ENCODE measurements around the gene ATAD1.
"Not testable (repeated sequence)": the region's sequence is repeated elsewhere in the genome, so short reads cannot be mapped to it uniquely, and the experiment has no call there.

The ATAD1 gene

DNA sequence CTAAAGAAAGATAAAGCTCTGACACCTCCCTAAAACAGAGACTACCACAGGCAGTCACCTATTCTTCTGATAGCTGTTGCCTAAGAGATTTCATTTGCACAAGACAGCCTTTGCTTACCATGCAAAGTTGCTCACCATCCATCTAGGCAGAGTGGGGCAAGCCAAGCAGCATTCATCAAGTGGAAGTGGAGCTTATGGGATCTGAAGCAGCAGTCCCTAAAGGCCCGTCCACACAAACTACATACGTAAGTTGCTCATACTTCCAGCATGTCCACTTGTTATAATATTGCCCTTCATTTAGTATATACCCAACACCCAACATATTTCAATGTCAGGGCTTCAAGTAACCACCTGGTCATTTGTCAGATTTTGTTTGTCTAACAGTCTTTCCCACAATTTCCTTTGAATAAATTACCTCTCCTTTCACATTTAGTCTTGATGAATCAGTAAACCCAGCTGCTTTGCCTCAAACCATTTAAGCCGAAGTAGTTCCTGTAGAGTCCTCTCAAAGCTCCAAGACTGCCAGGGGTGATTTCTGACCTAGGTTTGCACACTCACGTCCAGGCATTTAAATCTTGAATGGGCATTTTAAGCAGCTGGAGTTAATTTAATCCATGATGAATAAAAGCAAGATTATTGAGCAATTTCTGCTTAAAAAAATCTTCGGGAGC lies 67.9 kb downstream of the ATAD1 start:
- no peaks in the 10 kb centered on the region for H3K4me1 ChIP-seq
- no peak overlapping the region for H3K9ac ChIP-seq
- H3K27ac ChIP-seq, result no peak overlapping the region
- no peak overlapping the region for H2AFZ ChIP-seq
- H3K27me3 ChIP-seq (ENCODE audit: control insufficient read depth, insufficient read depth, low read length), result no peaks in the 10 kb centered on the region
- no peaks in the 10 kb centered on the region for H3K9me3 ChIP-seq (ENCODE audit: control insufficient read depth, low read length)
- H3K79me2 ChIP-seq, result no peaks in the 10 kb centered on the region
- H3K4me2 ChIP-seq (ENCODE audit: low read length), result no peak overlapping the region
- H3K36me3 ChIP-seq (ENCODE audit: control insufficient read depth, insufficient read depth, low read length), result no peaks in the 10 kb centered on the region
- H3K4me3 ChIP-seq (ENCODE audit: low read depth, low read length), result no peak overlapping the region
- TF ChIP-seq, protein P1, sequence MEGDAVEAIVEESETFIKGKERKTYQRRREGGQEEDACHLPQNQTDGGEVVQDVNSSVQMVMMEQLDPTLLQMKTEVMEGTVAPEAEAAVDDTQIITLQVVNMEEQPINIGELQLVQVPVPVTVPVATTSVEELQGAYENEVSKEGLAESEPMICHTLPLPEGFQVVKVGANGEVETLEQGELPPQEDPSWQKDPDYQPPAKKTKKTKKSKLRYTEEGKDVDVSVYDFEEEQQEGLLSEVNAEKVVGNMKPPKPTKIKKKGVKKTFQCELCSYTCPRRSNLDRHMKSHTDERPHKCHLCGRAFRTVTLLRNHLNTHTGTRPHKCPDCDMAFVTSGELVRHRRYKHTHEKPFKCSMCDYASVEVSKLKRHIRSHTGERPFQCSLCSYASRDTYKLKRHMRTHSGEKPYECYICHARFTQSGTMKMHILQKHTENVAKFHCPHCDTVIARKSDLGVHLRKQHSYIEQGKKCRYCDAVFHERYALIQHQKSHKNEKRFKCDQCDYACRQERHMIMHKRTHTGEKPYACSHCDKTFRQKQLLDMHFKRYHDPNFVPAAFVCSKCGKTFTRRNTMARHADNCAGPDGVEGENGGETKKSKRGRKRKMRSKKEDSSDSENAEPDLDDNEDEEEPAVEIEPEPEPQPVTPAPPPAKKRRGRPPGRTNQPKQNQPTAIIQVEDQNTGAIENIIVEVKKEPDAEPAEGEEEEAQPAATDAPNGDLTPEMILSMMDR (IDR thresholded peaks at IDR 0.05), result no peak

DNA sequence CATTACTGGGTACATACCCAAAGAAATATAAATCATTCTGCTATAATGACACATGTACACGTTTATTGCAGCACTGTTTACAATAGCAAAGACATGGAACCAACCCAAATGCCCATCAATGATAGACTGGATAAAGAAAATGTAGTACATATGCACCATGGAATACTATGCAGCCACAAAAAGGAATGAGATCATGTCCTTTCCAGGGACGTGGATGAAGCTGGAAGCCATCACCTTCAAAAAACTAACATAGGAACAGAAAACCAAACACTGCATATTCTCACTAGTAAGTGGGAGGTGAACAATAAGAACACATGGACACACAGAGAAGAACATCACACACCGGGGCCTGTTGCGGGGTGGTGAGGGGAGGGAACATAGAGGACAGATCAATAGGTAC lies 69.8 kb downstream of the ATAD1 start:
- not testable (repeated sequence) for H3K27ac ChIP-seq; H3K27me3 ChIP-seq (ENCODE audit: control insufficient read depth, insufficient read depth, low read length); H3K36me3 ChIP-seq (ENCODE audit: control insufficient read depth, insufficient read depth, low read length); H2AFZ ChIP-seq; H3K9me3 ChIP-seq (ENCODE audit: control insufficient read depth, low read length); H3K9ac ChIP-seq; H3K4me2 ChIP-seq (ENCODE audit: low read length); H3K4me3 ChIP-seq (ENCODE audit: low read depth, low read length); H3K79me2 ChIP-seq; H3K4me1 ChIP-seq

GRCh38 chr10:87746911-87747310 lies 71.1 kb downstream of the ATAD1 start:
- H3K4me2 ChIP-seq (ENCODE audit: low read length), result no peak overlapping the region
- H3K9me3 ChIP-seq (ENCODE audit: control insufficient read depth, low read length), result no peaks in the 10 kb centered on the region
- no peaks in the 10 kb centered on the region for H3K79me2 ChIP-seq
- no peaks in the 10 kb centered on the region for H3K4me1 ChIP-seq
- no peak overlapping the region for H3K4me3 ChIP-seq (ENCODE audit: low read depth, low read length)
- H2AFZ ChIP-seq, result no peak overlapping the region
- TF ChIP-seq, protein P1 (IDR thresholded peaks at IDR 0.05), result no peak
- H3K36me3 ChIP-seq (ENCODE audit: control insufficient read depth, insufficient read depth, low read length), result no peaks in the 10 kb centered on the region
- H3K27ac ChIP-seq, result no peak overlapping the region
- H3K9ac ChIP-seq, result no peak overlapping the region
- no peaks in the 10 kb centered on the region for H3K27me3 ChIP-seq (ENCODE audit: control insufficient read depth, insufficient read depth, low read length)

DNA sequence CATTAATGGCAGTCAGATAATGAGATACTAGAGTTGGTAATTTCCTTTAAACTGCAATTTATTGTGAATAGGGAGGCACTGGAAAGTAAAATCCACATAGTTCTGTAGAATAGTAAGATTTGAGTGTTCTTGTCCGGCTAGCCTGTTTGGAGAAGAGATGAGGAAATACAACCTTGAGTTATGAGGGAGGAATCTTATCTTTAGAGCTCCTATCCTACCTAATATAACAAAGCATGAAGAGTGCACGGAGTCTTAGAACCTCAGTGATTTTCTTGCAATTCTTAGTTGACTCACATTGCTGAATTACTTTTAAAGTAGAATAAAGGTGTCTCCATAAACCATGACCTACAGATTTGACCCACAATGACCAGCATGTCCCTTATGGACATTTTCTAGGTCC lies 73.4 kb downstream of the ATAD1 start:
- H3K79me2 ChIP-seq, result no peaks in the 10 kb centered on the region
- no peaks in the 10 kb centered on the region for H3K4me1 ChIP-seq
- no peak overlapping the region for H3K9ac ChIP-seq
- TF ChIP-seq, protein P1 (IDR thresholded peaks at IDR 0.05), result no peak
- H3K4me2 ChIP-seq (ENCODE audit: low read length), result no peak overlapping the region
- no peak overlapping the region for H2AFZ ChIP-seq
- no peaks in the 10 kb centered on the region for H3K27me3 ChIP-seq (ENCODE audit: control insufficient read depth, insufficient read depth, low read length)
- H3K27ac ChIP-seq, result no peak overlapping the region
- no peaks in the 10 kb centered on the region for H3K9me3 ChIP-seq (ENCODE audit: control insufficient read depth, low read length)
- no peaks in the 10 kb centered on the region for H3K36me3 ChIP-seq (ENCODE audit: control insufficient read depth, insufficient read depth, low read length)
- H3K4me3 ChIP-seq (ENCODE audit: low read depth, low read length), result no peak overlapping the region

- H3K4me2 ChIP-seq (ENCODE audit: low read length); H3K27ac ChIP-seq; H2AFZ ChIP-seq; H3K9ac ChIP-seq; H3K9me3 ChIP-seq (ENCODE audit: control insufficient read depth, low read length); H3K4me1 ChIP-seq; H3K4me3 ChIP-seq (ENCODE audit: low read depth, low read length); H3K36me3 ChIP-seq (ENCODE audit: control insufficient read depth, insufficient read depth, low read length); H3K79me2 ChIP-seq; H3K27me3 ChIP-seq (ENCODE audit: control insufficient read depth, insufficient read depth, low read length): not testable (repeated sequence)
Measured at GRCh38 chr10:87742992-87743610, 74.9 kb downstream of the ATAD1 start.
